C4-2B (cell line): ENCODE data around the gene ELMO1.

Experiments used
- CTCF ChIP-seq: fragments of 450-650 bp; conservative IDR thresholded peaks from 2 replicates; pipeline ENCODE4 v1.5.1; 2017; ENCODE audit warnings: mild to moderate bottlenecking
- ZFX ChIP-seq: fragments of 450-650 bp; IDR thresholded peaks from 2 replicates; pipeline ENCODE4 v1.6.1; 2017

- TF ChIP-seq CTCF (no peak), ZFX (no peak)
These were observed 502.9 kb downstream of the ELMO1 start for GRCh38 chr7:36945612-36946400.
